ENCODE results near the gene NEB.

- no peak for TF ChIP-seq CTCF (IDR thresholded peaks at IDR 0.05)
- no peak for TF ChIP-seq POLR2A (IDR thresholded peaks at IDR 0.05)
These were observed 26.4 kb downstream of the NEB start for GRCh38 chr2:151707857-151708256.
